Measurements from ENCODE around the gene MDH2. TPM values are rescaled to one million over a fixed set of nuclear protein-coding genes. Genes with fewer than 3 reads are reported as not detected.

Gene MDH2
- total and polyA plus RNA-seq, 2 of the 8 experiments (the other 6 are each of a cell fraction or from before 2014, with no cell fraction given) = 203 to 254 TPM

DNA sequence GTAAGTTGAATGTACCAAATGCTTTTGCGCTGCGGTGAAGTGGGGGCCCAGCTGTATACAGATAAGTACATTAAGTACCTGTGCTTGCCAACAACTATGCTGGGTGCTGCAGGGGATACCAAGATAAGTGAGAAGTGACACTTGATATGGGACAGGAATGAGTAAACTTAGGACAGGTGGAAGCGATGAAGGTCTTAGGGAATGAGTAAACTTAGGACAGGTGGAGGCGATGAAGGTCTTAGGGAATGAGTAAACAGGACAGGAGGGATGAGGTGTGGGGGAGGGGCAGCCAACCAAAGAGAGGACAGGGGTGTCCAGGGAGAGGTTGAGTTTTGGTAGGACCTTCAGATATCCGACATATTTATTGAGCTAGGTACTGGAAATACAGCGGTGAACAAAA, 1.4 kb downstream of the MDH2 start:
- FAIRE-seq = no peak
- no peak overlapping the region for H3K18ac ChIP-seq (ENCODE audit: extremely low read depth, low read length)
- no peaks in the 10 kb centered on the region for H3K9me3 ChIP-seq (ENCODE audit: insufficient read depth in 2 of 2, low read depth in 1 of 2, low read length in 1 of 2)
- no peak overlapping the region for H3K56ac ChIP-seq (replicated peaks; ENCODE audit: insufficient read length, low read depth, low read length)
- no peak overlapping the region for H3K27ac ChIP-seq (ENCODE audit: low read depth, low read length)
- no peak overlapping the region for H2BK5ac ChIP-seq (ENCODE audit: low read depth, low read length)
- no peak overlapping the region for H4K8ac ChIP-seq (ENCODE audit: extremely low read depth, insufficient read depth, low read length)
- CTCF ChIA-PET (ENCODE audit: partially characterized antibody) = interaction anchor here (0.6 to 1.6 kb wide), 3 partner anchors 19 to 120 kb away, joined by 3 to 4 read pairs (median 3); no protein-coding TSS in a partner anchor
- H2AK5ac ChIP-seq (ENCODE audit: low read depth, low read length) = no peak overlapping the region
- POLR2A ChIA-PET (ENCODE audit: partially characterized antibody) = interaction anchor here (1.0 to 15.6 kb wide), 6 partner anchors 11 to 273 kb away, joined by 3 to 127 read pairs (median 10); no protein-coding TSS in a partner anchor
- H3K4me2 ChIP-seq (ENCODE audit: insufficient read depth in 1 of 2, low read depth in 2 of 2, low read length in 2 of 2) = peak overlapping the region; percentile 62 to 99
- H4K91ac ChIP-seq (replicated peaks; ENCODE audit: insufficient read length, low read length) = no peak overlapping the region
- no peak overlapping the region for H3K4ac ChIP-seq (replicated peaks; ENCODE audit: insufficient read length, low read depth, low read length)
- H4K20me1 ChIP-seq (replicated peaks in 1 of 2; ENCODE audit: control insufficient read depth in 1 of 2, insufficient read depth in 2 of 2, low read length in 2 of 2) = peaks cover 9 to 26% of the 10 kb centered on the region in 2 experiments
- H3K9ac ChIP-seq (replicated peaks in 1 of 4; ENCODE audit: extremely low read depth in 1 of 4, low read depth in 3 of 4, low read length in 3 of 4) = peak overlapping the region in 1 of 4 experiments; percentile 11; a peak in 2 of 7 replicates
- no peak for DNase-seq (ENCODE audit: low read depth in 1 of 2, low spot score in 2 of 2)
- no peak overlapping the region for H2BK120ac ChIP-seq (replicated peaks; ENCODE audit: low read depth, low read length)
- no peak for TF ChIP-seq GTF2F1 (IDR thresholded peaks at IDR 0.05; ENCODE audit: borderline replicate concordance, low read depth, low read length)
- no peak for TF ChIP-seq SP4 (IDR thresholded peaks at IDR 0.05; ENCODE audit: low read length)
- peak; percentile 20; the same call in 1 of the 2 replicates for TF ChIP-seq POLR2AphosphoS5 (IDR thresholded peaks at IDR 0.05; ENCODE audit: low read depth, low read length)
- peaks cover 0 to 4% (median 3%) of the 10 kb centered on the region in 4 experiments; a peak in 6 of 7 replicates for H3K4me1 ChIP-seq (replicated peaks in 1 of 4; ENCODE audit: control insufficient read depth in 3 of 4, insufficient read depth in 4 of 4, low read length in 3 of 4)
- no peak overlapping the region for H2BK12ac ChIP-seq (ENCODE audit: low read depth, low read length)
- H3K4me3 ChIP-seq (ENCODE audit: extremely low read depth in 1 of 4, insufficient read depth in 2 of 4, low read depth in 3 of 4, low read length in 4 of 4) = peak overlapping the region; percentile 94 to 97 (median 96); a peak in 6 of 8 replicates
- H3K27me3 ChIP-seq (replicated peaks in 1 of 4; ENCODE audit: control insufficient read depth in 3 of 4, extremely low read depth in 1 of 4, insufficient read depth in 3 of 4, low read length in 3 of 4) = no peaks in the 10 kb centered on the region
- peaks cover 0 to 12% (median 3%) of the 10 kb centered on the region in 4 experiments; a peak in 6 of 8 replicates for H3K36me3 ChIP-seq (ENCODE audit: control insufficient read depth in 2 of 4, insufficient read depth in 4 of 4, low read length in 3 of 4)
- no peak overlapping the region for H4K5ac ChIP-seq (ENCODE audit: insufficient read length, low read depth, low read length)
- no peak overlapping the region for H2BK15ac ChIP-seq (ENCODE audit: low read length)
- H3K23ac ChIP-seq (ENCODE audit: insufficient read length) = no peak overlapping the region
- no peak overlapping the region for H2BK20ac ChIP-seq (ENCODE audit: low read length)
- peaks cover 4% of the 10 kb centered on the region for H3K23me2 ChIP-seq (ENCODE audit: low read depth, low read length)
- no peak overlapping the region for H2AFZ ChIP-seq (ENCODE audit: low read length)
- WGBS, 2 experiments (ENCODE audit: extremely low coverage in 1 of 2, insufficient coverage in 1 of 2, insufficient read length in 1 of 2, insufficient replicate concordance in 2 of 2, low coverage in 1 of 2, low lambda C conversion rate in 2 of 2, missing lambda C conversion rate in 1 of 2) = 95% methylated on average over 6 of the region's 6 CpGs; no CpG with 5 or more reads in 1 of the 2 experiments
- H3K79me2 ChIP-seq (ENCODE audit: control insufficient read depth in 1 of 2, insufficient read depth in 2 of 2, low read length in 2 of 2) = peaks cover 11 to 85% of the 10 kb centered on the region in 2 experiments
- no peak overlapping the region for H3K14ac ChIP-seq (ENCODE audit: insufficient read length)
- peaks cover 14% of the 10 kb centered on the region for H3K79me1 ChIP-seq (ENCODE audit: low read depth, low read length)
